GM19351 (cell line): ENCODE measurements around the gene KATNAL2.
A peak's percentile ranks its signal among the peaks of the same experiment; 100 is the strongest.

Experiments used
- ATAC-seq: cut with Tn5 transposase; IDR thresholded peaks from one replicate; pipeline ENCODE4 v1.9.1; 2021; ENCODE audit warnings: mild to moderate bottlenecking, moderate library complexity; ENCODE audit not compliant: unreplicated experiment

The KATNAL2 gene

GRCh38 chr18:47110492-47111274, 193.3 kb downstream of the KATNAL2 start:
- no peak for ATAC-seq

GRCh38 chr18:47113796-47114540, 196.6 kb downstream of the KATNAL2 start:
- no peak for ATAC-seq

GRCh38 chr18:47115205-47115604, 197.8 kb downstream of the KATNAL2 start:
- ATAC-seq = no peak

GRCh38 chr18:47118981-47119380, 201.6 kb downstream of the KATNAL2 start:
- ATAC-seq = no peak

GRCh38 chr18:47120428-47120827, 203.0 kb downstream of the KATNAL2 start:
- peak; percentile 98 for ATAC-seq

GRCh38 chr18:47121146-47121545, 203.7 kb downstream of the KATNAL2 start:
- no peak for ATAC-seq

- no peak for ATAC-seq
Observed at GRCh38 chr18:47141289-47141688, 223.9 kb downstream of the KATNAL2 start.

GRCh38 chr18:47143153-47143552, 225.8 kb downstream of the KATNAL2 start:
- ATAC-seq = no peak

GRCh38 chr18:47143899-47144485, 226.6 kb downstream of the KATNAL2 start:
- no peak for ATAC-seq

- no peak for ATAC-seq
Observed at GRCh38 chr18:47146206-47146605, 228.8 kb downstream of the KATNAL2 start.

GRCh38 chr18:47149457-47150028, 232.1 kb downstream of the KATNAL2 start:
- no peak for ATAC-seq

- peak; percentile 91 for ATAC-seq
Observed at GRCh38 chr18:47150029-47150823, 232.8 kb downstream of the KATNAL2 start, which contains the start of gene HDHD2. Gene HDHD2, minus strand, starts transcription at chr18:47150500. Its CDS starts 14,061 bp downstream, at chr18:47136439.

GRCh38 chr18:47150824-47151366, 233.5 kb downstream of the KATNAL2 start:
- peak; percentile 15 for ATAC-seq

GRCh38 chr18:47151439-47151838, 234.0 kb downstream of the KATNAL2 start:
- no peak for ATAC-seq
